ENCODE data around the gene S100PBP. TPM values are rescaled to one million over a fixed set of nuclear protein-coding genes. Genes with fewer than 3 reads are reported as not detected.

The S100PBP gene
- total RNA-seq, 1 experiment from 2014 or later: 21.3 TPM

- no peak for DNase-seq (ENCODE audit: low read depth)
- in situ Hi-C loops (cut with HindIII; ENCODE audit: low pct_unique_long_range_greater_than_20kb, low sequenced_read_pairs): no loop called here
Observed at GRCh38 chr1:32863218-32863880, 45.9 kb downstream of the S100PBP start.

DNA sequence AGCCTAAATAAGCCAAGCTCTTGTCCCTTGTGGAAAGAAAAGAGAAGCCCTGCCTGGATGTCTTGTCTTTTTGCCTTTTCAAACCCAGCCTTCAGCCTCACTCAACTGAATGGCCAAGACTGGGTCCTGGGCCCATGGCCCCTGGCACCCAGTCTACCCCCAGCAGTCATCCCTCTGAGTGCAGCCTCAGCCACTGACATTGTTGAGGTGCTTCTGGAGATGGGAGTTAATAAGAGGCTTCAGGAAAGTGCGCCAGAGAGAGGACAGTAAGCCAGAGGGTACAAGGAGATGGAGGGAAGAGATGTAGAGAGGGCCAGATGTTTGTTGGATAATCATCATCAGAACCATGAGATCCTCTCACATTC is 46.4 kb downstream of the S100PBP start:
- DNase-seq (ENCODE audit: low read depth): no peak
- in situ Hi-C loops (cut with HindIII; ENCODE audit: low pct_unique_long_range_greater_than_20kb, low sequenced_read_pairs): no loop called here

DNA sequence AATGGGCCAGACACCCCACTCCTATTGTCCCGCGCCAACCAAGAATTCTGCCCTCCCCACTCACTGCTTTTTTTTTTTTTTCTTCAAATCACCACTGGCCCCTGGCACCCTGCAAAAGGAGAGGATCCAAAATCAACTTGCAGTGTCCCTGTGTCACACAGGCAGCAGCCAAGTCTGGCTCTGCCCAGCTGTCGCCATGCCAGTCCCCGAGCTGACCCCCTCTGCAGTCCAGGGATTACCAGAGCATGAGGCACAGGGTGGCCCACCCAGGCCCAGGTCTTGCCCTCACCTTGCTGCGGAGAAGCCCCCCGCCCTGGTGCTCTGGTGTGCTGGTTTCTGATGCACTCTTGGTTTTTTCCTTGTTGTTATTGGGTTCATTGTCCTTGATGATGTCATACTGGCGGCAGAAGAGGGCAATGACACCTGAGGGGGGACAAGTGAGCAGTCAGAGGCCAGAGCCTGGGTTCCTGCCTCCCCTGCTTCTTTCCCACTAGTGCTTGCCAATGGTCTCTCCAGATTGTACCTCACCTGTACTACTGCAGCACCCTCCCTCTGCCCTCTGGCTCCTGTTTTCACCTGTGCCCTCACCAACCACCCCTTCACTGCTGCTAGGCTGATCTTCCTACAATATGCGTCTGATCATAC is 47.0 kb downstream of the S100PBP start:
- DNase-seq (ENCODE audit: low read depth): no peak
- in situ Hi-C loops (cut with HindIII; ENCODE audit: low pct_unique_long_range_greater_than_20kb, low sequenced_read_pairs): no loop called here

GRCh38 chr1:32865639-32866405 is 48.4 kb downstream of the S100PBP start:
- DNase-seq (ENCODE audit: low read depth): no peak
- in situ Hi-C loops (cut with HindIII; ENCODE audit: low pct_unique_long_range_greater_than_20kb, low sequenced_read_pairs): no loop called here

DNA sequence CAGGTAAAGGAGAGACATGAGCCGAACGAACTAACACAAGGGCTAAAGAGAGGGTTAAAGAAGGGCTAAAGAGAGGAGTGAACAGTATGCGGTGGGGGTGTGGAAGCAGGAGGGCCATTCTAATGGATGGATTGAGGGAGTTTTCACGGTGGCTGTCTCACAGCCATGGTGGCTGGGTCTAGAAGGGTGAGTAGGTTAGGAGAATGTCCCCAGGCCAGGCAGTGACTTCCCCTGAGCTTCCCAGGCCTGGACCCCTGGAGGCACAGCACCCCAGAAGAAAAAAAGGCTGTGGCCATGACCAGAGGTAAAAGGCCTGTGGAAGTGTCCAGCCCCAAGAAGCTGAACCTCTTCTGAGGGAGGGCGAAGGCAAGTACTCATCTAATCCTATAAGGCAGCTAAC is 49.7 kb downstream of the S100PBP start:
- in situ Hi-C loops (cut with HindIII; ENCODE audit: low pct_unique_long_range_greater_than_20kb, low sequenced_read_pairs): no loop called here
- DNase-seq (ENCODE audit: low read depth): no peak

DNA sequence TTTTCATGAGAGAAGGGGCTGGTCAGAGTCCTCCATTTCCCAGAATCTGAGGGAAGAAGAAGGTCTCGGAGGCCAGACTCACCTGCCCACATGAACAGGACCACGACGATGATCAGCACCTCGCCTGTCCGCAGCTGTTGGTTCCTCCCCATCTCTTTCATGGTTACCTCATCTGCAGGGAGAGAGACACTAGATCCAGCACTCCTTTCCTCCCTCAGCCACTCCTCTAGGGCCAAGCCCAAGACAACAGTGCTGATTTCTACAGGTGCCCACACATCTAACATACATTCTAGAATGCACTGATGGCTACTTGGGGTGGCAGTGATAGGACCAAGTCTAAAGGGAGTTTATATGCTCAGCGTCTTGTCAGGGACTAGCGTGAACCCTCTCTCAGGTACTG is 50.2 kb downstream of the S100PBP start:
- no peak for DNase-seq (ENCODE audit: low read depth)
- in situ Hi-C loops (cut with HindIII; ENCODE audit: low pct_unique_long_range_greater_than_20kb, low sequenced_read_pairs): no loop called here

DNA sequence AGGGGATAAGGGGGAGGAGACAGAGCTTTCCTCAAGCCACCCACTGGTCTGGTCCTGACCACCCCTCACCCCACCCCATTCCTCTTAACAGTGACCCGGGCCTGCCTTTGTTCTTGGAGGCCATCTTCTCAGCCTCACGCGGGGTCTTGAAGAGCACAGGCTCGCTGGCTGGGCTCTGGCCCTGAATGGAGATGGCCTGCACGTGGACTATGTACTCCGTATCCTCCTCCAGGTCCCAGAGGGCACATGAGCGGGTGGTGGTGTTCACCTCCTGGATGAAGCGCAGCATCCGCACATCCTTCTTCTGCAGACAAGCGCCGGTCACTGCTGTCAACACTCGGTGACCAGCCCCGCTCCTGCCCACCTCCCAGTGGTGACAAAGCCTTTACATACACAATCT is 50.6 kb downstream of the S100PBP start:
- DNase-seq (ENCODE audit: low read depth): no peak
- in situ Hi-C loops (cut with HindIII; ENCODE audit: low pct_unique_long_range_greater_than_20kb, low sequenced_read_pairs): no loop called here

DNA sequence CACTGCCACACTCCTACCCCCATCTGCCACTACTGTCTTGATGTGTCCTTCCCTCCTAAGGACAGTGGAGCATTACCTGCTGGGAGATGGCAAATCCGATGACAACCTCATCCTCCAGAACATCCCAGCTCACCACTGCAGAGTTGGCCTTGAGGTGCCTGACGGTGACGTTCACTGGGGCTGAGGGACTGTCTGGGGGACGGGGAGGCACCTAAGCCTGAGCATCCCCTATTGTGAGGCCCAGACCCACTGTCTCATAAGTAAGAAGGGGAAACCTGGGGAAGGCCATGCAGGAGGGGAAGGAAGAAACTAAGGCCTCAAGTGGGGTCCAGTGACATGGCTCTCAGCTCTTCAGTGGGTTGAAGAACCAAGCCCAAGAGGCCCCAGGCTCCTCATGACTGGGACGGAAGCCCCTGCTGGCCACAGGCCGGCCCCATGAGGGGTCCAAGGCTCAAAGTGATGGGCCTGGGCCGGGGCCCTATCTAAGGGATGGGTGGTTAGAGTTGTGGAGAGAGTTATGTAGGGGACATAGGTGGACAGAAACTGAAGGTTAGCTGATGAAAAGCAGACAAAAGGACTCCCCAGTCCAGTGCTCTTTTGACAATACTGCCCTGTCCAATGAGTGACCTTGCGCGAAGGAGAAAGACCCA is 51.5 kb downstream of the S100PBP start:
- in situ Hi-C loops (cut with HindIII; ENCODE audit: low pct_unique_long_range_greater_than_20kb, low sequenced_read_pairs): no loop called here
- DNase-seq (ENCODE audit: low read depth): no peak

DNA sequence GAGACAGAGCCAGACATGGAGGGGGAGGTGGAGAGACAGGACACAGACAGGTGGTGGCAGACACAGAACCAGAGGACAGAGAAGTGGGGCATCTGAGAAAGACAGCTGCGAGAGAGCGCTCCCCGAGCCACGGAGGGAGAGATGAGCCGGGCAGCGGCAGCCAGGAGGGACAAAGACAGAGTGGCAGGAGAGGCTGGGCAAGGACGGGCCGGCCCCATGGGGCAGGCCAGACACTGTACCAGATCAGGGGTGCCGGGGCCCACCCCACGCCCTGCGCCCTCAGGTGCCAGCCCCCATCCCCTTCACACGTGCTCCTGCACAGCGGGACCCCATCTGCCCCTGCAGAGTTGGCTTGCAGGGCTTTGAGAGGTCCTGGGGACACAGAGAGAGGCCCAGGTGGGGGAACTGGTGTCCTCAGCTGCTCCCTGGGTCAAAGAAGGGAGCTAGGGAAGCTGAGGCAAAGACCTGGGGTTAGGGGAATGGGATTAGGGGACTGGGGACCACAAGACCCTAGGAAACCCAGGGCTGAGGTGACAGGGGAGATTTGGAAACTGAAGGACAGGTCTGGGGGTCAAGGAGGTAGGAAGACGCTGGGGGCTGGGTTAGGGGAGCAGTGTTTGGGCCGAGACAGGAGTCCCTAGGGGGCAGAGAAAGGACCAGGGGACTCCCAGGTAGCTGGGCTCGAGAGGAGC is 52.6 kb downstream of the S100PBP start:
- no peak for DNase-seq (ENCODE audit: low read depth)
- in situ Hi-C loops (cut with HindIII; ENCODE audit: low pct_unique_long_range_greater_than_20kb, low sequenced_read_pairs): no loop called here

GRCh38 chr1:32870615-32871363 is 53.3 kb downstream of the S100PBP start, which contains the start of gene FNDC5:
Gene FNDC5, minus strand, starts transcription at chr1:32870912.
- no peak for DNase-seq (ENCODE audit: low read depth)
- in situ Hi-C loops (cut with HindIII; ENCODE audit: low pct_unique_long_range_greater_than_20kb, low sequenced_read_pairs): no loop called here

- in situ Hi-C loops (cut with HindIII; ENCODE audit: low pct_unique_long_range_greater_than_20kb, low sequenced_read_pairs): no loop called here
Observed at GRCh38 chr1:32871364-32872191, 54.1 kb downstream of the S100PBP start.

DNA sequence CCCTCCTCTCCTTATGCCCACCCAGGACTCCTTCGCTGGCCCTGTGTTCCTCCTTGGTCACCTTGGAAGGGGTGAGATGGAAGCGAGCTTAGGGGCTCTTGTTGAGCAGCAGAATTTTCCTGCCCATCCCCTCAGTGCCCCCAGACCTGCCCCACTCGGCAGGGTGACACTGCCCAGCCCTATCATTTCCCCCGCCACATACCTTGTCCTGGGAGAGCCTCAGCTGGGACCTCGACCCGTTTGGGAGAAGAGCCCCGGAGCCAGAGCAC is 54.7 kb downstream of the S100PBP start:
- DNase-seq (ENCODE audit: low read depth): no peak
- in situ Hi-C loops (cut with HindIII; ENCODE audit: low pct_unique_long_range_greater_than_20kb, low sequenced_read_pairs): no loop called here

More at GRCh38 chr1:32871364-32872191, 54.1 kb downstream of the S100PBP start:
- no peak for DNase-seq (ENCODE audit: low read depth)

DNA sequence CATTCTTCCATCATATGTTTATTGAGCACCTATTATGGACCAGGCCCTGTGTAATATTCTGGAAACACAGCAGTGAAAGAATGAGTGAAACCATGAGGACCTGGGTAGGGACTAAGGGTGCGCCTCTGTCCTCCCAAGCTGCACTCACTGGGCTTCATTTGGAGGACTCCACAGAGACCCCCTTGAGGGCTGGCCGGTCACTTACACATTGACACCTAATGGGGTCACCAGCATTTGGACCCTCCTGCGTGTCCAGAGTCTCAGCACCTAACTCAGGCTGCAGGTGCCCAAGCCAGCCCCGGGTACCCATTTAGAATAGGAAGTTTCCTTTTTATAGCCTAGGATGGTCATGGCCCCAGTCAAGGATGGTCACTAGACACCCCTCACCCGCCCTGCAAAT is 56.0 kb downstream of the S100PBP start:
- no peak for DNase-seq (ENCODE audit: low read depth)
- in situ Hi-C loops (cut with HindIII; ENCODE audit: low pct_unique_long_range_greater_than_20kb, low sequenced_read_pairs): no loop called here

- in situ Hi-C loops (cut with HindIII; ENCODE audit: low pct_unique_long_range_greater_than_20kb, low sequenced_read_pairs): no loop called here
- no peak for DNase-seq (ENCODE audit: low read depth)
Observed at GRCh38 chr1:32874860-32875752, 57.7 kb downstream of the S100PBP start.

- DNase-seq (ENCODE audit: low read depth): no peak
- in situ Hi-C loops (cut with HindIII; ENCODE audit: low pct_unique_long_range_greater_than_20kb, low sequenced_read_pairs): no loop called here
Observed at GRCh38 chr1:32876341-32877210, 59.1 kb downstream of the S100PBP start.

All from Caki2 (cell line).